CD4-positive, alpha-beta T cell treated with Interleukin-4 for 1 hour (primary cell): Measurements from ENCODE around the gene TMEM86B.
A peak's percentile ranks its signal among the peaks of the same experiment; 100 is the strongest.

Experiments used
- DNase-seq, 2 donors: peaks; one replicate each; pipeline ENCODE4 v3.0.0-alpha.2; 2020 to 2022

Gene TMEM86B

GRCh38 chr19:55257461-55258420, 29.2 kb upstream of the TMEM86B start:
- peak in 1 of 2 donors; percentile 19 for DNase-seq

GRCh38 chr19:55256562-55257460, 28.2 kb upstream of the TMEM86B start:
- DNase-seq, result peak in 1 of 2 donors; percentile 13

- peak; percentile 52 to 59 for DNase-seq
These were observed 27.3 kb upstream of the TMEM86B start for GRCh38 chr19:55255618-55256423.

GRCh38 chr19:55254625-55254977, 26.0 kb upstream of the TMEM86B start:
- DNase-seq, result no peak

GRCh38 chr19:55253842-55254624, 25.5 kb upstream of the TMEM86B start:
- DNase-seq, result peak; percentile 72 to 78

GRCh38 chr19:55252760-55253663, 24.4 kb upstream of the TMEM86B start:
- no peak for DNase-seq

- peak; percentile 43 to 57 for DNase-seq
These were observed 22.9 kb upstream of the TMEM86B start for GRCh38 chr19:55251341-55252081.

- no peak for DNase-seq
These were observed 21.9 kb upstream of the TMEM86B start for GRCh38 chr19:55250262-55251036.

GRCh38 chr19:55249841-55250240, 21.3 kb upstream of the TMEM86B start:
- no peak for DNase-seq

GRCh38 chr19:55248704-55249103, 20.1 kb upstream of the TMEM86B start:
- DNase-seq, result no peak

GRCh38 chr19:55248166-55248675, 19.7 kb upstream of the TMEM86B start:
- DNase-seq, result no peak

GRCh38 chr19:55247621-55248099, 19.1 kb upstream of the TMEM86B start:
- no peak for DNase-seq

- DNase-seq, result no peak
These were observed 18.2 kb upstream of the TMEM86B start for GRCh38 chr19:55246462-55247451.

- no peak for DNase-seq
These were observed 16.8 kb upstream of the TMEM86B start for GRCh38 chr19:55245236-55245904.

- no peak for DNase-seq
These were observed 15.6 kb upstream of the TMEM86B start for GRCh38 chr19:55244004-55244680.

- no peak for DNase-seq
These were observed 14.0 kb upstream of the TMEM86B start for GRCh38 chr19:55242517-55242916.
